IPS DF 19.7 (cell line): ENCODE data around the gene MBIP.

Experiments
- DNase-seq: peaks from one replicate; pipeline ENCODE4 v3.0.0-alpha.2; 2013; ENCODE audit warnings: low read depth, low spot score

Gene MBIP

GRCh38 chr14:36313898-36314297 is 6.5 kb downstream of the MBIP start:
- no peak for DNase-seq

GRCh38 chr14:36313206-36313605 is 7.2 kb downstream of the MBIP start:
- DNase-seq: no peak

GRCh38 chr14:36306836-36307235 is 13.6 kb downstream of the MBIP start:
- no peak for DNase-seq

GRCh38 chr14:36304895-36305294 is 15.5 kb downstream of the MBIP start:
- no peak for DNase-seq

GRCh38 chr14:36303960-36304359 is 16.5 kb downstream of the MBIP start:
- no peak for DNase-seq

GRCh38 chr14:36302823-36303222 is 17.6 kb downstream of the MBIP start:
- no peak for DNase-seq

GRCh38 chr14:36301159-36301558 is 19.3 kb downstream of the MBIP start:
- no peak for DNase-seq

GRCh38 chr14:36300337-36300736 is 20.1 kb downstream of the MBIP start:
- DNase-seq: no peak

GRCh38 chr14:36295642-36296627 is 24.5 kb downstream of the MBIP start:
- DNase-seq: no peak

- no peak for DNase-seq
These were observed 25.9 kb downstream of the MBIP start for GRCh38 chr14:36294543-36294942.

- no peak for DNase-seq
These were observed 26.6 kb downstream of the MBIP start for GRCh38 chr14:36293824-36294223.

GRCh38 chr14:36289954-36290353 is 30.5 kb downstream of the MBIP start:
- DNase-seq: no peak

- no peak for DNase-seq
These were observed 31.9 kb downstream of the MBIP start for GRCh38 chr14:36288496-36288895.

GRCh38 chr14:36284971-36285595 is 35.4 kb downstream of the MBIP start:
- no peak for DNase-seq

- peak; percentile 56 for DNase-seq
These were observed 39.1 kb downstream of the MBIP start for GRCh38 chr14:36281309-36281708.

GRCh38 chr14:36279306-36280190 is 40.9 kb downstream of the MBIP start:
- DNase-seq: no peak

GRCh38 chr14:36275741-36276140 is 44.7 kb downstream of the MBIP start:
- no peak for DNase-seq

GRCh38 chr14:36271939-36272907 is 48.2 kb downstream of the MBIP start:
- no peak for DNase-seq

GRCh38 chr14:36271222-36271621 is 49.2 kb downstream of the MBIP start:
- no peak for DNase-seq

- DNase-seq: no peak
These were observed 50.2 kb downstream of the MBIP start for GRCh38 chr14:36270191-36270590.

- DNase-seq: no peak
These were observed 52.3 kb downstream of the MBIP start for GRCh38 chr14:36268121-36268520.
